Adipocyte (in vitro differentiated cells): ENCODE data around the gene ERAP2.
"Not testable (repeated sequence)": the region's sequence is repeated elsewhere in the genome, so short reads cannot be mapped to it uniquely, and the experiment has no call there.

ENCODE experiments used
- DNase-seq: peaks from one replicate; pipeline ENCODE4 v3.0.0-alpha.2; 2015; ENCODE audit warnings: low read depth
- H3K27me3 ChIP-seq: replicated peaks from 2 replicates; pipeline ENCODE4 v1.7.0; 2013; ENCODE audit warnings: mild to moderate bottlenecking, low read length, moderate library complexity; ENCODE audit not compliant: control insufficient read depth, insufficient read depth
- H3K36me3 ChIP-seq: 2 replicates; pipeline ENCODE4 v1.7.0; 2013; ENCODE audit warnings: low read length, mild to moderate bottlenecking, moderate library complexity; ENCODE audit not compliant: control insufficient read depth, insufficient read depth, severe bottlenecking
- H3K4me1 ChIP-seq: 2 replicates; pipeline ENCODE4 v1.7.0; 2013; ENCODE audit warnings: mild to moderate bottlenecking, low read length, moderate library complexity; ENCODE audit not compliant: control insufficient read depth, insufficient read depth
- H3K4me3 ChIP-seq: 2 replicates; pipeline ENCODE4 v1.7.0; 2013; ENCODE audit warnings: mild to moderate bottlenecking, low read length, moderate library complexity
- H3K9ac ChIP-seq: 2 replicates; pipeline ENCODE4 v1.7.0; 2013; ENCODE audit warnings: mild to moderate bottlenecking, low read length, moderate library complexity
- H3K9me3 ChIP-seq: 2 replicates; pipeline ENCODE4 v1.7.0; 2013; ENCODE audit warnings: mild to moderate bottlenecking, low read length, moderate library complexity; ENCODE audit not compliant: control insufficient read depth

The ERAP2 gene

DNA sequence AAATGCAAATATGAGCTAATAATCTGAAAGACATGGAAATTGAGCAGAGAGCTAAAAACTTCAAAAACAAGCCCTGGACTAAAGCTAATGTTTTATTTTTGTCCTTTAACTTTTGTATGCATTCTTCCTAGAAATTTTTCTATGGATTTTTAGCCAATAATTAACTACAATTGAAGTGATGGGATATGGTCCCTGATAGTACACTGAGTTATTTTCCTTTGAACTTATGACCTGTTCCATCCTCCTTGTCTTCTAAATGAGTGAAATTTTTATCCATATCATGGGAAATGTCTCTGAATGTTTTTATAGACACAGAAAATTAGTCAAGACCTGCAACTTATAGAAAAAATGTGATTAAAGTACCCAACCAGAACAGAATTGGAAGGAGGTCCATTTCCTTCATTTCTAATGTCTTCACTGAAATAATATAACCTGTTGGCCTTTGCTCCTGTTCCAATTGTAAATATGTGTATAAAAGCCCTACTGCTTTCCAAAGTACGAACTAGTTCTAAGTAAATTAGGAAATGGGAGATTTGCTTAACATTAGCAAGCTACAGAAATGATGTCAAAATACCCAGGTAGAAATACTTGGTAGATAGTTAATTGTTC is 11.3 kb upstream of the ERAP2 start:
- Histone ChIP-seq H3K4me1 (peaks cover 11% of the 10 kb centered on the region), H3K9ac (no peak overlapping the region), H3K36me3 (no peaks in the 10 kb centered on the region), H3K9me3 (no peaks in the 10 kb centered on the region), H3K27me3 (no peaks in the 10 kb centered on the region), H3K4me3 (no peak overlapping the region)
- no peak for DNase-seq

DNA sequence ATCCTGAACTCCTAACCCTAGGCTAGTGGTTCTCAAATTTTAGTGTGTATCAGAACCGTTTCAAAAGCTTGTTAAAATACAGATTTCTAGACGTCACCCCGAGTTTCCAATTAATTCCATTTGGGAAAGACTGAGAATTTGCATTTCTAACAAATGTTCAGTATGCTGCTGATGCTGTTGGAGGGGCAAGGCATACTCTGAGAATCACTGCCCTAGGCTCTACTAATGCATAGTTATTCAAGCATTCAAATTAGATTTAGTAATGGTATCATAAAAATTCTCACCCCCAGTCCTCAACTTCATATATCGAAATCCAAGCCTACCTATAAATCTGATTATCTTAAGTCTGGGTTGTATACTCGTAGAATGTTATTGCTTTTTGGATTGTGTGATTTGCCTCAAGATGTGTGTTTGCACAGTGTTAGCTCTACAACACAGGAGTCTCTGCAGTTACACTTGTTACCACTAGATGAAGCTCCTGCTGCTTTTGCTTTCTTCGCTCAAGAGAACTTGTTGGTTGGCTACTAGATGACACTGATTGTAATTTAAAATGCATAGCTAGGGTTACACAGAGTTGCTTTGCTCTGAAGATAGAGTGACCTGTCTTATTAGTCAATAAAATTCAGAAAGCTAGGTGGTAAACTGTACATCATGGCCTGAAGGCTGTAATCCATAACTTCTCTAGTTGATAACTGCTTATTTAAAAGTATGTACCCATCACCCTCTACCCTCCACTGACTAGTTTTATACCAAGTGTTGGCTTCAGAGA is 7.5 kb upstream of the ERAP2 start:
- H3K9me3 ChIP-seq: no peaks in the 10 kb centered on the region
- no peak overlapping the region for H3K9ac ChIP-seq
- H3K36me3 ChIP-seq: no peaks in the 10 kb centered on the region
- peak; percentile 84 for DNase-seq
- no peaks in the 10 kb centered on the region for H3K27me3 ChIP-seq
- peaks cover 16% of the 10 kb centered on the region for H3K4me1 ChIP-seq
- no peak overlapping the region for H3K4me3 ChIP-seq

DNA sequence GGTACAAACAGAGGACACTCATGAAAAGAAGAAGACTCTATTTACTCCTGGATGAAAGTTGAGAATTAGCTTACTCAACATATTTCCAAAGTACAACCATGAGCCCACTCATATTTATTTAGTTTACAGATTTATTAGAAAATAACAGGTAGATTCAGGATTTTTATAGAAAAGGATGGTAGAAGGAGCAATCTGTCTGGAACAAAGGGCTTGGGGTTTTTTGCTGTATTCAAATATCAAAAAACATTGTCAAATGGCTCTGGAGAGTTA is 7.0 kb upstream of the ERAP2 start:
- Histone ChIP-seq H3K27me3 (no peaks in the 10 kb centered on the region), H3K9me3 (no peaks in the 10 kb centered on the region), H3K36me3 (no peaks in the 10 kb centered on the region), H3K4me1 (peaks cover 16% of the 10 kb centered on the region), H3K4me3 (no peak overlapping the region), H3K9ac (no peak overlapping the region)
- DNase-seq: no peak

DNA sequence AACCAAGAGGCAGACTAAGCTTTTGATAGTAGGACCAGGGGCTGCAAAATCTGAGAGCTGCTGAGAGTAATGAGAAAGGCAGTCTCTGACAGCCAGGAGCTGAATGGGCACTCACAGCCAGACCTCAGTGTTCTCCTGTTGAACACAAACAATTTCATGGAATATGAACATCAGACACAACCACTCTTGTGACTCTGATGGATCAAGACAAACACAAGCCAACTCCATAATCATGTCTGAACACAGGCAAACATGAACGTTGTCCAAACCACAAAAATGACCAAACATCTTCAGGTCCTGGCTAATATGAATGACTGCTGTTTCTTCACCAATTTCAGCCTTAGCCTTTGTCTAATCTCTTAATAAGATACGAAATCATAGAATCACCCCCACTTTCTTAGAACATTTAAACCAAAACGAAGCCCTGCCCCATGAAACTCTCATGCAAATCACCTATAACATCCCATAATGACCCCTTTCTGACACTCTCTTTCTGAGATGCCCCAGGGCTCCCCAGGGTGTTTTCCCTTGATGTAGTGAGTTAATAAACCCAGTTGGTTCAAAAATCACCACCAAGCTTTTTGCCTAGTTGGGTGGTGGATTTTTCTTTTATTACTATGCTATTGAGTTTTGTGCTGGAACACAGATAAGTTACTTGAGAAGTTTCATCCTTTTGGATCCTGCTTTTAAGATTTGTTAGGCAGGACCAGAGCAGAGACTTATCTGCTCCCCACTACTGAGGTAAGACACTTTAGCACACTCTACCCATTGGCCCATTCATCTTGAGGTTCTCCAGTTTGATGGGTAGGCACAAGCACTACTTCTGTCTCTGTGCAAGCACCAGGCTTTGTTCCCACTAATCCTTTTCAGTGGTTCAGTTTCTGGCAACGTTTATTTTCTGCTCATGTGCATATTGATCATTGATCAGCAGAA is 5.9 kb upstream of the ERAP2 start:
- Histone ChIP-seq H3K4me3 (no peak overlapping the region), H3K4me1 (peaks cover 16% of the 10 kb centered on the region), H3K9me3 (no peaks in the 10 kb centered on the region), H3K27me3 (no peaks in the 10 kb centered on the region), H3K36me3 (no peaks in the 10 kb centered on the region), H3K9ac (no peak overlapping the region)
- DNase-seq: no peak

DNA sequence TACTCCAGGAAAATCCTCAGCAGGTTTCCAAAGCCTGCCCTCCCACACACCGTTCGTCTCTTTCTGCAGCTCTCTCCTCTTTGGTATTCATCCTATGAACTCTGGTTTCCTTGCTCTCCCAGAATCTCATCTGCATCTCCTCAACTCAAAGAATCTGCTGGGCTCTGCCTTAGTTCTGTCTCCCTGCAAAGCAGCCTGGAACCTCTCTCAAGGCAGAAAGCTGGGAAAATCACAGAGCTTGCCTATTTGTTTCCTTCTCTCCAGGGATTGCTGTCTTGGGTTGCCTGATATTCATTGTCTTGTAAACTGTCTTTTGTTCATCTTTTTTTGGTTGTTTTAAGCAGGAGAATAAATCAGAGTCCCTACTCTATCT is 5.3 kb upstream of the ERAP2 start:
- DNase-seq: no peak
- H3K9ac ChIP-seq: no peak overlapping the region

DNA sequence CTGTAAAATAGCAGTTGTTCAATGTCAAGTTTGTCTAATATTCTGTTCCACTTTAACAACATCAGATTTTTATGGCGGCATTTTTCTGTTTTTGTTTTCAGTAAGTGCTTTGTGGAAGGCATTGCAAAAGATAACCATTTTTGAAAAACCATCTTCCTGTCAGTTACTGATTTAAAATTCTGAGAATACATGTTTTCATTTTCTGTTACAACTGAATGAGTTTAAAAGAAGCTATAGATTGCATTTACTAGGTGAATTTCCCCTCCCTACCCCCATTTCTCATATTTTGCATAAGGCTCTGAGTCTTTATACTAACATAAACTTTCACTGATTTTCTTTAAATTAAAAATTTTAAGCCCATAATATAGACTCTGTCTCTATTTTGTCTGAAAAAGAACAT is 4.6 kb upstream of the ERAP2 start:
- Histone ChIP-seq H3K9me3 (no peaks in the 10 kb centered on the region), H3K9ac (no peak overlapping the region), H3K4me1 (peaks cover 22% of the 10 kb centered on the region), H3K36me3 (no peaks in the 10 kb centered on the region), H3K27me3 (no peaks in the 10 kb centered on the region), H3K4me3 (no peak overlapping the region)
- no peak for DNase-seq

More for the DNA sequence above, 5.3 kb upstream of the ERAP2 start:
- Histone ChIP-seq H3K9me3 (no peaks in the 10 kb centered on the region), H3K4me3 (no peak overlapping the region), H3K4me1 (peaks cover 22% of the 10 kb centered on the region), H3K36me3 (no peaks in the 10 kb centered on the region), H3K27me3 (no peaks in the 10 kb centered on the region)

DNA sequence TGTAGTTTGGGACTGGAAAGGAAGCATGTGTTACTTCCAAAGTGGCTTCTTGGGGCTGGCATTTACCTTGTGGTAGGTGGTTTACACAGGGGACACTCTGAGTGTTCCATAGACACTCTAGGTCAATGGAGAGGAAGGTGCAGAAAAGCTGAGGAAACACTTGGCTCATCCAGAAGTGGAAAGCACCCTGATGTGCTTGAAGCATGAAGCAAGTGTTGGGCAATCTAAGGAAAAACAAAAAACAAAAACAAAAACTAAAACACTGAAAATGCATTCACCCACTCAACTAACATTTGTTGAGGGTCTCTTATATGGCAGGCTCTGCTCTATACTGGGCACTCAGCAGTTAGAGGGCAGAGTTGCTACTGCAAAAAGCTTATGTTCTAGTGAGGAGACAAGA is 2.9 kb upstream of the ERAP2 start:
- Histone ChIP-seq H3K9ac (no peak overlapping the region), H3K4me1 (peaks cover 28% of the 10 kb centered on the region), H3K36me3 (no peaks in the 10 kb centered on the region), H3K4me3 (no peak overlapping the region), H3K9me3 (no peaks in the 10 kb centered on the region), H3K27me3 (no peaks in the 10 kb centered on the region)
- DNase-seq: no peak

DNA sequence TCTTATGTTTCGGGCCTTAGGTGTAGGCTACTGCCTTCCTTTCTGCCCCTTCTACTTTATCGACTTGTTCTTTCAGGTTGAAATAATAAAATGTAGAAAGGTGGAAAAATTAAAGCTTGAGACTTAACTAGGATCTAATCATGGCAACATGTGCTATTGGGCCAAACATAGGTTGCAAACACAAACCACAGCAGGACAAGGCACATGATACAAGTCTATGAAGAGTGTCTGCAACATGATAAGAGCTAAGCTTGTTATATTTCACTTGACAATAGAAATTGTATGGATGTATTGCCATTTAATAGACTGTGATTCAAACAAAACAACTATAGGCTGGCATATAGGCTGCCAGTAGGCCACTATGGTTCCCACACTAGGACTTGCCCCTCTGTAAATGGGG is 1.7 kb upstream of the ERAP2 start:
- DNase-seq: no peak
- no peak overlapping the region for H3K9ac ChIP-seq
- no peaks in the 10 kb centered on the region for H3K27me3 ChIP-seq
- no peaks in the 10 kb centered on the region for H3K36me3 ChIP-seq
- peaks cover 21% of the 10 kb centered on the region for H3K4me1 ChIP-seq
- no peaks in the 10 kb centered on the region for H3K9me3 ChIP-seq
- H3K4me3 ChIP-seq: no peak overlapping the region

DNA sequence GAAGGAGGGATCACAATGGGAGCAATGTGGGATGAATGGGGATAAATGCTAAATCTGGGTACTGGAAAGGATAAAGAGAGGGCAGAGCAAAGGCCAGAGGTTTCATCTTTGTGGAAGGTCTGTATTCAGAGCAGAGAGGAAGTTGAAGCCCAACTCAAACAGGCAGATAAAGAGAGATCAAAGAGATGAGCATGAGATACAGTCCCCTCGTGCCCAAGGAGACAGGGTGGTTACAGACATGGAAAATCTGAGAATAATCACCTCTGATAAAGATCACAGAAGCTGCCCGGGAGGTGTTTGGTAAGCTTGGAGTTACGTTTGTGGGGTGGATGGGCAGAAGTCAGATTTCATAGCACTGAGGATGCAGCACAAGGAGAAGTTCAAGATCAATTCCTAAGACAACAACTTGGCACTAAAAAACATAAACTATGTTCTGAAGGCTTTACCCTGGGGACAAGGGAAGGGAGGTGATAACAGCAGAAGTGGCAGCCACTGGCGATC is 459 bp upstream of the ERAP2 start:
- Histone ChIP-seq H3K9ac (peak overlapping the region; percentile 85), H3K4me3 (peak overlapping the region; percentile 85), H3K4me1 (peaks cover 12% of the 10 kb centered on the region), H3K27me3 (no peaks in the 10 kb centered on the region), H3K9me3 (no peaks in the 10 kb centered on the region), H3K36me3 (peaks cover 4% of the 10 kb centered on the region)
- DNase-seq: no peak

DNA sequence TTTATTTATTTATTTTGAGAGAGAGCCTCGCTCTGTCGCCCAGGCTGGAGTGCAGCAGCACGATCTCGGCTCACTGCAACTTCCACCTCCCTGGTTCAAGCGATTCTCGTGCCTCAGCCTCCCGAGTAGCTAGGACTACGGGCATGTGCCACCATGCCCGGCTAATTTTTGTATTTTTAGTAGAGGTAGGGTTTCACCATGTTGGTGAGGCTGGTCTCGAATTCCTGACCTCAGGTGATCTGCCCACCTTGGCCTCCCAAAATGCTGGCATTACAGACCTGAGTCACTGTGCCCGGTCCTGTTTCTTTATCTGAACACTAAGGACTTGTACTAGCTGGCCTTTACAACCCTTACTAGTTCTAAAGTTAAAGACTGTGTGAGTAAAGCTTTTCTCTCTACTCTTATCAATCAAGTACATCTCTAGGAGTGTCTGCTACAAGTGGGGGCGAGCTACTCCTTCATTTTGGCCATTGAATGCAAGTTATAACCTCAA is 723 bp downstream of the ERAP2 start:
- peak overlapping the region; percentile 85 for H3K9ac ChIP-seq
- peaks cover 17% of the 10 kb centered on the region for H3K4me1 ChIP-seq
- not testable (repeated sequence) for H3K27me3 ChIP-seq, DNase-seq, H3K36me3 ChIP-seq, H3K9me3 ChIP-seq
- peak overlapping the region; percentile 85 for H3K4me3 ChIP-seq

DNA sequence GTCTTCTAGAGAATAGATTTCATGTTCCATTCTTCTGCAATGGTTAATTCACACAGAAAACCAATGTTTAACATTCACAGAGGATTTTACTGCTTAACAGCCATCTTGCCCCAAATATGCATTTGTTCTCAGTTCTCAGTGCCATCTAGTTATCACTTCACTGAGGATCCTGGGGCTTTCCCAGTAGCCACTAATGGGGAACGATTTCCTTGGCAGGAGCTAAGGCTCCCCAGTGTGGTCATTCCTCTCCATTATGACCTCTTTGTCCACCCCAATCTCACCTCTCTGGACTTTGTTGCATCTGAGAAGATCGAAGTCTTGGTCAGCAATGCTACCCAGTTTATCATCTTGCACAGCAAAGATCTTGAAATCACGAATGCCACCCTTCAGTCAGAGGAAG is 3.4 kb downstream of the ERAP2 start:
- H3K4me3 ChIP-seq: no peak overlapping the region
- DNase-seq: no peak
- peaks cover 17% of the 10 kb centered on the region for H3K4me1 ChIP-seq
- no peak overlapping the region for H3K9ac ChIP-seq
- no peaks in the 10 kb centered on the region for H3K9me3 ChIP-seq
- H3K27me3 ChIP-seq: no peaks in the 10 kb centered on the region
- H3K36me3 ChIP-seq: peaks cover 4% of the 10 kb centered on the region
